ENCODE measurements around the gene SOX18. TPM values are rescaled to one million over a fixed set of nuclear protein-coding genes. Genes with fewer than 3 reads are reported as not detected.

The SOX18 gene
- total RNA-seq, 4 donors from 2014 or later: 6.7 to 116 (median 19.1) TPM

DNA sequence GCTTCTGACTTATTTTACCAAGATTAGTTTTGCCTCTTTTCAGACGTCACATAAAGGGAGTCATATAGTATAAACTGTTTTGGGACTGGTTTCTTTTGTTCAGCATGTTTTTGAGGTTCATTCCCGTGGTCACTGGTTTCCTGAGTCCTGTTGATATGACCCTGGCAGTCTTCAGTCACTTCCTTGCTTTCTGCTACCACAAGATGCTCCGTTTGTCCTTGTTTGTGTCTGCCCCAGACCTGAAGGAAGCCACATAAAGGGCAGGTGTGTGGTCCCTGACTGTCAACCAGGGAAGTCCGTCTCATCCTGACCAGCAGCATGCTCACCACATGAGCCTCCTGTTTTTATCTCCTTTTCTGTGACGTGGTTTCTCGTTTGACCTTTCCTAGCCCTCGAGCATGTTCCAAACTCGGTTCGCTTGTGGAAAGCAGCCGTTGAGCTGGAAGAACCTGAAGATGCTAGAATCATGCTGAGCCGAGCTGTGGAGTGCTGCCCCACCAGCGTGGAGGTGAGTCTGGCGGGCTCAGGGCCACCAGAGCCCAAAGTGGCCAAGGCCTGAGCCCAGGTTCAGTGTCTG is 39.5 kb downstream of the SOX18 start:
- Histone ChIP-seq H3K27ac (no peak overlapping the region), H3K36me3 (no peaks in the 10 kb centered on the region), H3K9me3 (no peaks in the 10 kb centered on the region), H3K4me1 (no peaks in the 10 kb centered on the region), H3K4me3 (no peak overlapping the region), H3K27me3 (no peaks in the 10 kb centered on the region)
- no peak for DNase-seq
- no peak for TF ChIP-seq POLR2A (IDR thresholded peaks at IDR 0.05)
- TF ChIP-seq, protein P1, sequence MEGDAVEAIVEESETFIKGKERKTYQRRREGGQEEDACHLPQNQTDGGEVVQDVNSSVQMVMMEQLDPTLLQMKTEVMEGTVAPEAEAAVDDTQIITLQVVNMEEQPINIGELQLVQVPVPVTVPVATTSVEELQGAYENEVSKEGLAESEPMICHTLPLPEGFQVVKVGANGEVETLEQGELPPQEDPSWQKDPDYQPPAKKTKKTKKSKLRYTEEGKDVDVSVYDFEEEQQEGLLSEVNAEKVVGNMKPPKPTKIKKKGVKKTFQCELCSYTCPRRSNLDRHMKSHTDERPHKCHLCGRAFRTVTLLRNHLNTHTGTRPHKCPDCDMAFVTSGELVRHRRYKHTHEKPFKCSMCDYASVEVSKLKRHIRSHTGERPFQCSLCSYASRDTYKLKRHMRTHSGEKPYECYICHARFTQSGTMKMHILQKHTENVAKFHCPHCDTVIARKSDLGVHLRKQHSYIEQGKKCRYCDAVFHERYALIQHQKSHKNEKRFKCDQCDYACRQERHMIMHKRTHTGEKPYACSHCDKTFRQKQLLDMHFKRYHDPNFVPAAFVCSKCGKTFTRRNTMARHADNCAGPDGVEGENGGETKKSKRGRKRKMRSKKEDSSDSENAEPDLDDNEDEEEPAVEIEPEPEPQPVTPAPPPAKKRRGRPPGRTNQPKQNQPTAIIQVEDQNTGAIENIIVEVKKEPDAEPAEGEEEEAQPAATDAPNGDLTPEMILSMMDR (IDR thresholded peaks at IDR 0.05): no peak
- intact Hi-C loops (cut with DNase I; ENCODE audit: low total_unique reads): no loop called here

DNA sequence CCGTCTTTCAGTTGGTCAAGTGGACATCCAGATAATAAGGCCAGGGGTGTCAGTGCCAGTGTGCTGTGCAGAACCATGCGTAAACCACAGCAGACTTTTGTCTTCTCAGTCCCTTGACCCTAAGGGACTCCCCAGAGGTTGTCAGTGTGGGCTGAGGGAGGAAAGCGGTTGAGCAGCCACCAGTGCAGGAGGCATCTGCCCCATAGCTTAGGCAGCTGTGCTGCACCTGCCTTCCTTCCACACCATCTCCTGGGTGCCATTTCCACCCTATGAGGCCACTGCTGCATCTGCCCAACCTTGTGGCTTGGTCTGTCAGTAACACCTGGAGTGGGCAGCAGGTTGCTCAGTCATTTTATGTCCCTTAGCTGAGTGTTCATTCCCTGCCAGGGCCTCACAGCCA is 42.5 kb downstream of the SOX18 start:
- no peak for TF ChIP-seq POLR2A (IDR thresholded peaks at IDR 0.05)
- TF ChIP-seq, protein P1 (IDR thresholded peaks at IDR 0.05): no peak
- DNase-seq: no peak
- Histone ChIP-seq H3K4me1 (no peaks in the 10 kb centered on the region), H3K4me3 (no peak overlapping the region), H3K9me3 (no peaks in the 10 kb centered on the region), H3K27me3 (no peaks in the 10 kb centered on the region), H3K36me3 (no peaks in the 10 kb centered on the region), H3K27ac (no peak overlapping the region)
- intact Hi-C loops (cut with DNase I; ENCODE audit: low total_unique reads): no loop called here

DNA sequence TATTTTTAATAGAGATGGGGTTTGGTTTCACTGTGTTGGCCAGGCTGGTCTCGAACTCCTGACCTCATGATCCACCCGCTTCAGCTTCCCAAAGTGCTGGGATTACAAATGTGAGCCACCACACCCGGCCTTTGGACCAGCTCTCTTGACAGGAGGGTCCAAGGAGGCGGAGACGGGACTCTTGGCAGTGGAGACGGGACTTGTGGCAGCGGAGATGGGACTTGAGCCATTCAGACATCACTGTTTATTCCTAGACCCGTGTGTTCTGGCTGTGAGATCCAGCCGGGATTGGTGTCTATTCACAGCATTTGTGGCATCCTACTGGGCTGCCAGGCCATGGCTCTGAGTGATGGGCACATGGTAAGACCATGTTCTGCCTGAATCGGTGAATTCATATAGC is 42.9 kb downstream of the SOX18 start:
- H3K27me3 ChIP-seq: no peaks in the 10 kb centered on the region
- no peaks in the 10 kb centered on the region for H3K9me3 ChIP-seq
- no peak for TF ChIP-seq POLR2A (IDR thresholded peaks at IDR 0.05)
- TF ChIP-seq, protein P1 (IDR thresholded peaks at IDR 0.05): no peak
- H3K36me3 ChIP-seq: no peaks in the 10 kb centered on the region
- no peaks in the 10 kb centered on the region for H3K4me1 ChIP-seq
- no peak overlapping the region for H3K4me3 ChIP-seq
- H3K27ac ChIP-seq: no peak overlapping the region
- intact Hi-C loops (cut with DNase I; ENCODE audit: low total_unique reads): no loop called here
- DNase-seq: no peak

DNA sequence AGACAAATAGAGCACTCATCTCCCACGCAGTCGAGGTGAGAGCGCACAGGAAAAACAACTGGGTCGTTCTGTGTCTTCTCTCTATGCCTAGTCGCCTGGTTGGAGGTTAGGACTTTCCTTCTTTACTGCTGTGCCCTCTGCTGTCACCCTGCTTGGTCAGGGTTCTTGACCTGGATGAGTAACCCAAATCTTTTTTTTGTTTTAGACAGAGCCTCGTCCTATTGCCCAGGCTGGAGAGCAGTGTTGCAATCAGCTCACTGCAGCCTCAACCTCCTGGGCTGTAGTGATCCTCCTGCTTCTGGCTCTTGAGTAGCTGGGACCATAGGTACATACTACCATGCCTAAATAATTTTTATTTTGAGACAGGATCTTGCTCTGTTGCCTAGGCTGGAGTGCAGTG is 44.0 kb downstream of the SOX18 start:
- H3K27me3 ChIP-seq: no peaks in the 10 kb centered on the region
- intact Hi-C loops (cut with DNase I; ENCODE audit: low total_unique reads): no loop called here
- no peaks in the 10 kb centered on the region for H3K36me3 ChIP-seq
- H3K9me3 ChIP-seq: no peaks in the 10 kb centered on the region
- no peak overlapping the region for H3K4me3 ChIP-seq
- H3K4me1 ChIP-seq: no peaks in the 10 kb centered on the region
- DNase-seq: no peak
- no peak overlapping the region for H3K27ac ChIP-seq
- no peak for TF ChIP-seq POLR2A (IDR thresholded peaks at IDR 0.05)
- TF ChIP-seq, protein P1 (IDR thresholded peaks at IDR 0.05): no peak

DNA sequence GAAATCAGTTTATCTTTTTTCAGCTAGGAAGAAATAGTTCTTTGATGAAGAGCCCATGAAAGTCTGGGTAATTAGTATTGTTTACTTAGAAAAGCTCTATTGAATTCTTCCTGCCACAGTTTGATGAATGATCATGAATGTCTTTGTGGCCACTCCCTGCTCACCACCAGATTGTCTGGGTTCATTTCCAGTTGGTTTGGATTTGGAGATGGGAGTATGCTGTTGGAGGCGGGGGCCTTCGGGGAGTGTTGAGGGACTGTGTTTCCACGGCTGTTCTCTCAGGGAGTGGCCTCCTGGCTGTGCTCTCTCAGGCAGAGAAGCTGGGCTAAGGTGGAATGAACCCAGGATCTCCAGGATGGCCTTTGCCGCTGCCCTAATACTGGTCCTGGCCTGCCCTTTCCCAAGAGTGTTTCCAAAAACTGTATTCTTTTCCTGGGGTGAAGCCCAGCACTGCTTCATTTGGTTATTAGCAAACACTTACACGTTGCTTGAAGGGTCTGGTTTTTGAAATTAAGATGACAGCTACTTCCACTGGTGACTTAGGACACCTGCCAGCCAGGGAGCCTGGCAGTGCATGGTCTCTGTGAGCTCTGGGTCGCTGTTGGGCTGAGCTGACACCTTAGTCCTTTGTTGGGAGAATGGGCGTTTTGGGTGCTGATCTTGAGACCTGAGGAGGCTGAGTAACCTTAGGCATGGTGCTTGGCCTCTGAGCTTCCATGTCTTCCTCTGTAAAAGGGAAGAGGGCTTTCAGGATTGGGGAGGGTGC is 45.3 kb downstream of the SOX18 start:
- Histone ChIP-seq H3K36me3 (no peaks in the 10 kb centered on the region), H3K9me3 (no peaks in the 10 kb centered on the region)
- intact Hi-C loops (cut with DNase I; ENCODE audit: low total_unique reads): no loop called here

More for the DNA sequence above, 45.3 kb downstream of the SOX18 start:
- Histone ChIP-seq H3K4me1 (no peaks in the 10 kb centered on the region), H3K27me3 (no peaks in the 10 kb centered on the region), H3K4me3 (no peak overlapping the region), H3K27ac (no peak overlapping the region)
- TF ChIP-seq, protein P1 (IDR thresholded peaks at IDR 0.05): no peak
- no peak for TF ChIP-seq POLR2A (IDR thresholded peaks at IDR 0.05)
- DNase-seq: no peak

All from uterus (tissue), 4 donors.